Type B pancreatic cell (in vitro differentiated cells): ENCODE measurements around the gene SPOP. TPM values are rescaled to one million over a fixed set of nuclear protein-coding genes. Genes with fewer than 3 reads are reported as not detected.

Source experiments
- DNase-seq: peaks from one replicate; pipeline ENCODE4 v3.0.0; 2021; ENCODE audit warnings: mixed read lengths; ENCODE audit not compliant: unreplicated experiment; ENCODE audit errors: extremely low spot score
- H3K27ac Mint-ChIP-seq: 2 replicates; pipeline ENCODE4 v1.8.0; 2021; ENCODE audit warnings: mild to moderate bottlenecking, mixed read lengths
- H3K27me3 Mint-ChIP-seq: 2 replicates; pipeline ENCODE4 v1.8.0; 2021; ENCODE audit warnings: mixed read lengths
- H3K36me3 Mint-ChIP-seq: 2 replicates; pipeline ENCODE4 v1.8.0; 2021; ENCODE audit warnings: mixed read lengths
- H3K4me1 Mint-ChIP-seq: one replicate; pipeline ENCODE4 v1.8.0; 2021; ENCODE audit warnings: mixed read lengths; ENCODE audit not compliant: unreplicated experiment
- H3K4me3 Mint-ChIP-seq: 2 replicates; pipeline ENCODE4 v1.8.0; 2021; ENCODE audit warnings: mild to moderate bottlenecking, mixed read lengths
- H3K9me3 Mint-ChIP-seq: 2 replicates; pipeline ENCODE4 v1.8.0; 2021; ENCODE audit warnings: mixed read lengths
- total RNA-seq: library from RNA; stranded (reverse); gene quantifications from 2 replicates; pipeline ENCODE4 v1.2.1, GENCODE V29; 2021; ENCODE audit warnings: low replicate concordance
- TF ChIP-seq, protein P1 (sequence below): fragments of 200-600 bp; sonication (generic); conservative IDR thresholded peaks from 2 replicates; pipeline ENCODE4 v1.5.0; 2021; ENCODE audit warnings: antibody characterized with exemption, mild to moderate bottlenecking

SPOP gene
- total RNA-seq, 1 donor from 2014 or later: 67.7 TPM

GRCh38 chr17:49549691-49550678, 127.9 kb downstream of the SPOP start:
- DNase-seq: peak; percentile 59

DNA sequence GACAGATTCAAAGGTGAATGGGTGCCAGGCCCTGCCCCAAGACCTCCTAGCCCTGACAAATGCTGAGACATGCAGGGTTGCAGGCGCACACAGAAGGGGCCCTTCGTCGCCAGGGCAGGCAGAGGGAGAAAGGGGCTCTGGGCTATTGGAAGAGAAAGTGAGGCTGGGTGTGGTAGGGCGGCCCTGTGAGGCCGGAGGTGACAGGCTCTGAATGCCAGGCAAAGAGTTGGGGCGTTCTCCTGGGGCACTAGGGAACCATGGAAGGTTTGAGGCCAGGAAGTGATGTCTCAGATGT, 128.6 kb downstream of the SPOP start:
- Mint-ChIP-seq H3K27me3 (peaks cover 14% of the 10 kb centered on the region), H3K27ac (peak overlapping the region; percentile 56), H3K9me3 (no peaks in the 10 kb centered on the region), H3K4me3 (no peak overlapping the region), H3K36me3 (no peaks in the 10 kb centered on the region), H3K4me1 (peaks cover 20% of the 10 kb centered on the region)
- peak; percentile 56 for DNase-seq
- TF ChIP-seq, protein P1, sequence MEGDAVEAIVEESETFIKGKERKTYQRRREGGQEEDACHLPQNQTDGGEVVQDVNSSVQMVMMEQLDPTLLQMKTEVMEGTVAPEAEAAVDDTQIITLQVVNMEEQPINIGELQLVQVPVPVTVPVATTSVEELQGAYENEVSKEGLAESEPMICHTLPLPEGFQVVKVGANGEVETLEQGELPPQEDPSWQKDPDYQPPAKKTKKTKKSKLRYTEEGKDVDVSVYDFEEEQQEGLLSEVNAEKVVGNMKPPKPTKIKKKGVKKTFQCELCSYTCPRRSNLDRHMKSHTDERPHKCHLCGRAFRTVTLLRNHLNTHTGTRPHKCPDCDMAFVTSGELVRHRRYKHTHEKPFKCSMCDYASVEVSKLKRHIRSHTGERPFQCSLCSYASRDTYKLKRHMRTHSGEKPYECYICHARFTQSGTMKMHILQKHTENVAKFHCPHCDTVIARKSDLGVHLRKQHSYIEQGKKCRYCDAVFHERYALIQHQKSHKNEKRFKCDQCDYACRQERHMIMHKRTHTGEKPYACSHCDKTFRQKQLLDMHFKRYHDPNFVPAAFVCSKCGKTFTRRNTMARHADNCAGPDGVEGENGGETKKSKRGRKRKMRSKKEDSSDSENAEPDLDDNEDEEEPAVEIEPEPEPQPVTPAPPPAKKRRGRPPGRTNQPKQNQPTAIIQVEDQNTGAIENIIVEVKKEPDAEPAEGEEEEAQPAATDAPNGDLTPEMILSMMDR: no peak

More at GRCh38 chr17:49549691-49550678, 127.9 kb downstream of the SPOP start:
- TF ChIP-seq, protein P1: no peak
- H3K36me3 Mint-ChIP-seq: no peaks in the 10 kb centered on the region
- H3K9me3 Mint-ChIP-seq: no peaks in the 10 kb centered on the region
- H3K27me3 Mint-ChIP-seq: peaks cover 14% of the 10 kb centered on the region
- H3K4me3 Mint-ChIP-seq: no peak overlapping the region
- H3K4me1 Mint-ChIP-seq: peaks cover 20% of the 10 kb centered on the region
- peak overlapping the region; percentile 56 for H3K27ac Mint-ChIP-seq

Other genes with a start within 250 kb of the SPOP start
- gene NGFR, start 182.8 kb downstream of the SPOP start, total RNA-seq: 2.1 and 41.3 TPM in 2 replicates
- gene NXPH3, start 102.2 kb downstream of the SPOP start, total RNA-seq: 0.45 and 0.46 TPM in 2 replicates
- 65.2 and 71.7 TPM in 2 replicates for gene SLC35B1, start 29.9 kb upstream of the SPOP start, total RNA-seq
- 8.4 and 13.0 TPM in 2 replicates for gene FAM117A, start 86.0 kb upstream of the SPOP start, total RNA-seq
- gene KAT7, start 110.6 kb upstream of the SPOP start, total RNA-seq: 49.0 and 64.0 TPM in 2 replicates
- not detected in 2 replicates for gene TAC4, start 170.0 kb upstream of the SPOP start, total RNA-seq